GM23338 (cell line): ENCODE data around the gene BEND7. TPM values are rescaled to one million over a fixed set of nuclear protein-coding genes. Genes with fewer than 3 reads are reported as not detected.
A peak's percentile ranks its signal among the peaks of the same experiment; 100 is the strongest.

Source experiments
- ATAC-seq: fragments of 200-7000 bp; cut with Tn5 transposase; 3 replicates; pipeline ENCODE4 v1.9.1; 2020
- DNase-seq: peaks from one replicate; pipeline ENCODE4 v3.0.0-alpha.2; 2015; ENCODE audit warnings: low spot score
- H2AFZ ChIP-seq: fragments of 200-600 bp; sonication (generic); 2 replicates; pipeline ENCODE4 v1.8.0; 2016; ENCODE audit warnings: antibody characterized with exemption, mild to moderate bottlenecking, moderate library complexity
- H3F3A ChIP-seq: fragments of 200-600 bp; sonication (generic); replicated peaks from 2 replicates; pipeline ENCODE4 v1.8.0; 2017; ENCODE audit warnings: antibody characterized with exemption, mixed run types, low read depth
- H3K27ac ChIP-seq: fragments of 200-600 bp; sonication (generic); 2 replicates; pipeline ENCODE4 v1.6.1; 2016; ENCODE audit warnings: low read depth
- H3K27me3 ChIP-seq: fragments of 200-600 bp; sonication (generic); 2 replicates; pipeline ENCODE4 v1.8.0; 2016; ENCODE audit warnings: mild to moderate bottlenecking, mixed run types, moderate library complexity; ENCODE audit not compliant: insufficient read depth
- H3K36me3 ChIP-seq: fragments of 200-600 bp; sonication (generic); 2 replicates; pipeline ENCODE4 v1.8.0; 2016; ENCODE audit warnings: mild to moderate bottlenecking; ENCODE audit not compliant: insufficient read depth
- H3K4me1 ChIP-seq: fragments of 200-600 bp; sonication (generic); 2 replicates; pipeline ENCODE4 v1.8.0; 2016; ENCODE audit warnings: mild to moderate bottlenecking, moderate library complexity; ENCODE audit not compliant: insufficient read depth
- H3K4me2 ChIP-seq: fragments of 200-600 bp; sonication (generic); 2 replicates; pipeline ENCODE4 v1.7.1; 2017; ENCODE audit warnings: mixed run types
- H3K4me3 ChIP-seq: fragments of 200-600 bp; sonication (generic); 2 replicates; pipeline ENCODE4 v1.6.1; 2016; ENCODE audit warnings: mixed run types
- H3K79me2 ChIP-seq: fragments of 200-600 bp; sonication (generic); replicated peaks from 2 replicates; pipeline ENCODE4 v1.8.0; 2017; ENCODE audit warnings: mild to moderate bottlenecking; ENCODE audit not compliant: insufficient read depth
- H3K9me2 ChIP-seq: fragments of 200-600 bp; sonication (generic); 2 replicates; pipeline ENCODE4 v1.8.0; 2017; ENCODE audit not compliant: insufficient read depth
- H4K20me1 ChIP-seq: fragments of 200-600 bp; sonication (generic); replicated peaks from 2 replicates; pipeline ENCODE4 v1.8.0; 2017; ENCODE audit warnings: mild to moderate bottlenecking; ENCODE audit not compliant: insufficient read depth
- H3K27ac Mint-ChIP-seq: 2 replicates; pipeline ENCODE4 v1.8.0; 2020; ENCODE audit warnings: inconsistent platforms, mild to moderate bottlenecking, moderate library complexity, mixed read lengths
- H3K27me3 Mint-ChIP-seq: 3 replicates; pipeline ENCODE4 v1.8.0; 2022; ENCODE audit warnings: low read depth, mild to moderate bottlenecking, moderate library complexity, mixed read lengths, inconsistent platforms; ENCODE audit not compliant: insufficient read depth, poor library complexity
- H3K36me3 Mint-ChIP-seq: 3 replicates; pipeline ENCODE4 v1.8.0; 2021; ENCODE audit warnings: low read depth, mild to moderate bottlenecking, inconsistent platforms, moderate library complexity, mixed read lengths
- H3K4me1 Mint-ChIP-seq: 3 replicates; pipeline ENCODE4 v1.8.0; 2020; ENCODE audit warnings: mild to moderate bottlenecking, inconsistent platforms, mixed read lengths
- H3K4me3 Mint-ChIP-seq: 3 replicates; pipeline ENCODE4 v1.8.0; 2021; ENCODE audit warnings: moderate library complexity, mild to moderate bottlenecking, inconsistent platforms, mixed read lengths
- H3K9me3 Mint-ChIP-seq: 3 replicates; pipeline ENCODE4 v1.8.0; 2020; ENCODE audit warnings: moderate library complexity, mild to moderate bottlenecking, inconsistent platforms, mixed read lengths
- CREB1 ChIP-seq: fragments of 250-450 bp; sonication (Bioruptor Pico); IDR thresholded peaks from 2 replicates; pipeline ENCODE4 v1.5.0; 2020; ENCODE audit warnings: low read depth, mild to moderate bottlenecking, moderate library complexity
- EZH2 ChIP-seq: fragments of 200-600 bp; sonication (generic); IDR thresholded peaks from one replicate; pipeline ENCODE4 v1.8.0; 2017; ENCODE audit warnings: antibody characterized with exemption, mild to moderate bottlenecking, low read depth; ENCODE audit not compliant: unreplicated experiment
- EZH2phosphoT487 ChIP-seq: fragments of 200-600 bp; sonication (generic); IDR thresholded peaks from one replicate; pipeline ENCODE4 v1.8.1; 2018; ENCODE audit warnings: antibody characterized with exemption; ENCODE audit not compliant: unreplicated experiment
- JUNB ChIP-seq: IDR thresholded peaks from one replicate; pipeline ENCODE4 v1.6.1; 2016; ENCODE audit warnings: antibody characterized with exemption; ENCODE audit not compliant: unreplicated experiment
- NANOG ChIP-seq: IDR thresholded peaks from 2 replicates; pipeline ENCODE4 v1.6.1; 2016; ENCODE audit warnings: antibody characterized with exemption, borderline replicate concordance
- POLR2AphosphoS5 ChIP-seq: IDR thresholded peaks from 2 replicates; pipeline ENCODE4 v1.6.1; 2016; ENCODE audit warnings: antibody characterized with exemption, low read depth
- STAT1 ChIP-seq: IDR thresholded peaks from one replicate; pipeline ENCODE4 v1.6.1; 2016; ENCODE audit warnings: antibody characterized with exemption; ENCODE audit not compliant: unreplicated experiment
- ZNF114 ChIP-seq: fragments of 250-450 bp; sonication (Bioruptor Pico); IDR thresholded peaks from 2 replicates; pipeline ENCODE4 v1.5.0; 2020; ENCODE audit warnings: mild to moderate bottlenecking, moderate library complexity
- ZNF331 ChIP-seq: fragments of 250-450 bp; sonication (Bioruptor Pico); IDR thresholded peaks from 2 replicates; pipeline ENCODE4 v1.5.0; 2020; ENCODE audit warnings: low read depth, mild to moderate bottlenecking, moderate library complexity
- polyA plus RNA-seq: library from polyadenylated mRNA; unstranded; fragments of >200 nt; fragmentation: Nextera tagmentation; extraction: Ambion mirVana; gene quantifications from 2 replicates; pipeline ENCODE4 v1.2.1, GENCODE V29; 2016
- total RNA-seq: library from RNA; depleted of rRNA; stranded (reverse); fragments of >200 nt; shearing (Covaris generic); gene quantifications from 2 replicates; pipeline ENCODE4 v1.2.3, GENCODE V29; 2014
- TF ChIP-seq, protein P1 (sequence below): IDR thresholded peaks from one replicate; pipeline ENCODE4 v1.6.1; 2018; ENCODE audit warnings: antibody characterized with exemption; ENCODE audit not compliant: unreplicated experiment
- TF ChIP-seq, protein P2 (sequence below): fragments of 250-450 bp; sonication (Bioruptor Pico); IDR thresholded peaks from 2 replicates; pipeline ENCODE4 v1.5.0; 2020; ENCODE audit warnings: mild to moderate bottlenecking, moderate library complexity
- TF ChIP-seq, protein P3 (sequence below), 2 experiments: fragments of 200-600 bp in 1 of 2; sonication (generic) in 1 of 2; conservative IDR thresholded peaks; 2 replicates each; pipeline versions ENCODE4 v1.5.1 to v1.6.1; 2016 to 2017; ENCODE audit warnings: antibody characterized with exemption in 2 of 2, low read depth in 2 of 2, mild to moderate bottlenecking in 2 of 2, moderate library complexity in 1 of 2
- TF ChIP-seq, protein P4 (sequence below): IDR thresholded peaks from 2 replicates; pipeline ENCODE4 v1.6.1; 2016; ENCODE audit warnings: antibody characterized with exemption

The BEND7 gene
- total and polyA plus RNA-seq, 2 experiments from 2014 or later = 3.1 to 9.6 TPM

DNA sequence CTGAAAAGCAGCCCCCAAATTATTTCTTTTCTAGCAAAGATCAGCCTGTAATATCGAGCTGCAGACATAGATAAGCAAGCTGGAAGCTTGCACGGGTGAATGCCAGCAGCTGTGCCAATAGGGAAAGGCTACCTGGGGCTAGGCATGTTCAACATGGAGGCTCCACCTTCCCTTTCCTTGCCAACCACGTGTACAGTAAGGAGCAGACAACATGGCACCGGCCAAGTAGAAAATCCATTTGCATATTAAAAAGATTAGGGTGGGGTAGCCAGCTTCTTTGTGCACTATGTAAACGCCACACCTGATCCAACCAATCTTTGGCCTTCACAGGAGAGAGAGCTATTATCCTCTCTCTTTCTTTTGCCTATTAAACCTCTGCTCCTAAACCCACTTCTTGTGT is 124.0 kb downstream of the BEND7 start:
- ATAC-seq (peak; percentile 38; the same call in 1 of the 3 replicates), DNase-seq (no peak)
- Histone ChIP-seq H2AFZ (peak overlapping the region; percentile 20), H3K27me3 (no peaks in the 10 kb centered on the region), H3F3A (peaks cover 10% of the 10 kb centered on the region; the same call in 1 of the 2 replicates), H4K20me1 (no peaks in the 10 kb centered on the region), H3K4me1 (peaks cover 23% of the 10 kb centered on the region), H3K4me2 (peak overlapping the region; percentile 3; the same call in 1 of the 2 replicates), H3K79me2 (no peaks in the 10 kb centered on the region), H3K27ac (peak overlapping the region; percentile 89), H3K9me2 (peaks cover 6% of the 10 kb centered on the region; the same call in 1 of the 2 replicates), H3K4me3 (no peak overlapping the region), H3K36me3 (no peaks in the 10 kb centered on the region; the same call in 1 of the 2 replicates)
- Mint-ChIP-seq H3K27me3 (peaks cover 4% of the 10 kb centered on the region), H3K4me1 (peaks cover 12% of the 10 kb centered on the region), H3K36me3 (peaks cover 11% of the 10 kb centered on the region), H3K4me3 (no peak overlapping the region), H3K9me3 (peaks cover 15% of the 10 kb centered on the region), H3K27ac (no peak overlapping the region)
- TF ChIP-seq, protein P1, sequence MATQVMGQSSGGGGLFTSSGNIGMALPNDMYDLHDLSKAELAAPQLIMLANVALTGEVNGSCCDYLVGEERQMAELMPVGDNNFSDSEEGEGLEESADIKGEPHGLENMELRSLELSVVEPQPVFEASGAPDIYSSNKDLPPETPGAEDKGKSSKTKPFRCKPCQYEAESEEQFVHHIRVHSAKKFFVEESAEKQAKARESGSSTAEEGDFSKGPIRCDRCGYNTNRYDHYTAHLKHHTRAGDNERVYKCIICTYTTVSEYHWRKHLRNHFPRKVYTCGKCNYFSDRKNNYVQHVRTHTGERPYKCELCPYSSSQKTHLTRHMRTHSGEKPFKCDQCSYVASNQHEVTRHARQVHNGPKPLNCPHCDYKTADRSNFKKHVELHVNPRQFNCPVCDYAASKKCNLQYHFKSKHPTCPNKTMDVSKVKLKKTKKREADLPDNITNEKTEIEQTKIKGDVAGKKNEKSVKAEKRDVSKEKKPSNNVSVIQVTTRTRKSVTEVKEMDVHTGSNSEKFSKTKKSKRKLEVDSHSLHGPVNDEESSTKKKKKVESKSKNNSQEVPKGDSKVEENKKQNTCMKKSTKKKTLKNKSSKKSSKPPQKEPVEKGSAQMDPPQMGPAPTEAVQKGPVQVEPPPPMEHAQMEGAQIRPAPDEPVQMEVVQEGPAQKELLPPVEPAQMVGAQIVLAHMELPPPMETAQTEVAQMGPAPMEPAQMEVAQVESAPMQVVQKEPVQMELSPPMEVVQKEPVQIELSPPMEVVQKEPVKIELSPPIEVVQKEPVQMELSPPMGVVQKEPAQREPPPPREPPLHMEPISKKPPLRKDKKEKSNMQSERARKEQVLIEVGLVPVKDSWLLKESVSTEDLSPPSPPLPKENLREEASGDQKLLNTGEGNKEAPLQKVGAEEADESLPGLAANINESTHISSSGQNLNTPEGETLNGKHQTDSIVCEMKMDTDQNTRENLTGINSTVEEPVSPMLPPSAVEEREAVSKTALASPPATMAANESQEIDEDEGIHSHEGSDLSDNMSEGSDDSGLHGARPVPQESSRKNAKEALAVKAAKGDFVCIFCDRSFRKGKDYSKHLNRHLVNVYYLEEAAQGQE = no peak
- no peak for TF ChIP-seq CREB1 (CRISPR knock-in tag)
- TF ChIP-seq, protein P2, sequence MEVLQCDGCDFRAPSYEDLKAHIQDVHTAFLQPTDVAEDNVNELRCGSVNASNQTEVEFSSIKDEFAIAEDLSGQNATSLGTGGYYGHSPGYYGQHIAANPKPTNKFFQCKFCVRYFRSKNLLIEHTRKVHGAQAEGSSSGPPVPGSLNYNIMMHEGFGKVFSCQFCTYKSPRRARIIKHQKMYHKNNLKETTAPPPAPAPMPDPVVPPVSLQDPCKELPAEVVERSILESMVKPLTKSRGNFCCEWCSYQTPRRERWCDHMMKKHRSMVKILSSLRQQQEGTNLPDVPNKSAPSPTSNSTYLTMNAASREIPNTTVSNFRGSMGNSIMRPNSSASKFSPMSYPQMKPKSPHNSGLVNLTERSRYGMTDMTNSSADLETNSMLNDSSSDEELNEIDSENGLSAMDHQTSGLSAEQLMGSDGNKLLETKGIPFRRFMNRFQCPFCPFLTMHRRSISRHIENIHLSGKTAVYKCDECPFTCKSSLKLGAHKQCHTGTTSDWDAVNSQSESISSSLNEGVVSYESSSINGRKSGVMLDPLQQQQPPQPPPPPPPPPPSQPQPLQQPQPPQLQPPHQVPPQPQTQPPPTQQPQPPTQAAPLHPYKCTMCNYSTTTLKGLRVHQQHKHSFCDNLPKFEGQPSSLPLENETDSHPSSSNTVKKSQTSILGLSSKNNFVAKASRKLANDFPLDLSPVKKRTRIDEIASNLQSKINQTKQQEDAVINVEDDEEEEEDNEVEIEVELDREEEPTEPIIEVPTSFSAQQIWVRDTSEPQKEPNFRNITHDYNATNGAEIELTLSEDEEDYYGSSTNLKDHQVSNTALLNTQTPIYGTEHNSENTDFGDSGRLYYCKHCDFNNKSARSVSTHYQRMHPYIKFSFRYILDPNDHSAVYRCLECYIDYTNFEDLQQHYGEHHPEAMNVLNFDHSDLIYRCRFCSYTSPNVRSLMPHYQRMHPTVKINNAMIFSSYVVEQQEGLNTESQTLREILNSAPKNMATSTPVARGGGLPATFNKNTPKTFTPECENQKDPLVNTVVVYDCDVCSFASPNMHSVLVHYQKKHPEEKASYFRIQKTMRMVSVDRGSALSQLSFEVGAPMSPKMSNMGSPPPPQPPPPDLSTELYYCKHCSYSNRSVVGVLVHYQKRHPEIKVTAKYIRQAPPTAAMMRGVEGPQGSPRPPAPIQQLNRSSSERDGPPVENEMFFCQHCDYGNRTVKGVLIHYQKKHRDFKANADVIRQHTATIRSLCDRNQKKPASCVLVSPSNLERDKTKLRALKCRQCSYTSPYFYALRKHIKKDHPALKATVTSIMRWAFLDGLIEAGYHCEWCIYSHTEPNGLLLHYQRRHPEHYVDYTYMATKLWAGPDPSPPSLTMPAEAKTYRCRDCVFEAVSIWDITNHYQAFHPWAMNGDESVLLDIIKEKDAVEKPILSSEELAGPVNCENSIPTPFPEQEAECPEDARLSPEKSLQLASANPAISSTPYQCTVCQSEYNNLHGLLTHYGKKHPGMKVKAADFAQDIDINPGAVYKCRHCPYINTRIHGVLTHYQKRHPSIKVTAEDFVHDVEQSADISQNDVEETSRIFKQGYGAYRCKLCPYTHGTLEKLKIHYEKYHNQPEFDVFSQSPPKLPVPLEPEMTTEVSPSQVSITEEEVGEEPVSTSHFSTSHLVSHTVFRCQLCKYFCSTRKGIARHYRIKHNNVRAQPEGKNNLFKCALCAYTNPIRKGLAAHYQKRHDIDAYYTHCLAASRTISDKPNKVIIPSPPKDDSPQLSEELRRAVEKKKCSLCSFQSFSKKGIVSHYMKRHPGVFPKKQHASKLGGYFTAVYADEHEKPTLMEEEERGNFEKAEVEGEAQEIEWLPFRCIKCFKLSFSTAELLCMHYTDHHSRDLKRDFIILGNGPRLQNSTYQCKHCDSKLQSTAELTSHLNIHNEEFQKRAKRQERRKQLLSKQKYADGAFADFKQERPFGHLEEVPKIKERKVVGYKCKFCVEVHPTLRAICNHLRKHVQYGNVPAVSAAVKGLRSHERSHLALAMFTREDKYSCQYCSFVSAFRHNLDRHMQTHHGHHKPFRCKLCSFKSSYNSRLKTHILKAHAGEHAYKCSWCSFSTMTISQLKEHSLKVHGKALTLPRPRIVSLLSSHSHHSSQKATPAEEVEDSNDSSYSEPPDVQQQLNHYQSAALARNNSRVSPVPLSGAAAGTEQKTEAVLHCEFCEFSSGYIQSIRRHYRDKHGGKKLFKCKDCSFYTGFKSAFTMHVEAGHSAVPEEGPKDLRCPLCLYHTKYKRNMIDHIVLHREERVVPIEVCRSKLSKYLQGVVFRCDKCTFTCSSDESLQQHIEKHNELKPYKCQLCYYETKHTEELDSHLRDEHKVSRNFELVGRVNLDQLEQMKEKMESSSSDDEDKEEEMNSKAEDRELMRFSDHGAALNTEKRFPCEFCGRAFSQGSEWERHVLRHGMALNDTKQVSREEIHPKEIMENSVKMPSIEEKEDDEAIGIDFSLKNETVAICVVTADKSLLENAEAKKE (CRISPR knock-in tag) = no peak
- TF ChIP-seq, protein P3, sequence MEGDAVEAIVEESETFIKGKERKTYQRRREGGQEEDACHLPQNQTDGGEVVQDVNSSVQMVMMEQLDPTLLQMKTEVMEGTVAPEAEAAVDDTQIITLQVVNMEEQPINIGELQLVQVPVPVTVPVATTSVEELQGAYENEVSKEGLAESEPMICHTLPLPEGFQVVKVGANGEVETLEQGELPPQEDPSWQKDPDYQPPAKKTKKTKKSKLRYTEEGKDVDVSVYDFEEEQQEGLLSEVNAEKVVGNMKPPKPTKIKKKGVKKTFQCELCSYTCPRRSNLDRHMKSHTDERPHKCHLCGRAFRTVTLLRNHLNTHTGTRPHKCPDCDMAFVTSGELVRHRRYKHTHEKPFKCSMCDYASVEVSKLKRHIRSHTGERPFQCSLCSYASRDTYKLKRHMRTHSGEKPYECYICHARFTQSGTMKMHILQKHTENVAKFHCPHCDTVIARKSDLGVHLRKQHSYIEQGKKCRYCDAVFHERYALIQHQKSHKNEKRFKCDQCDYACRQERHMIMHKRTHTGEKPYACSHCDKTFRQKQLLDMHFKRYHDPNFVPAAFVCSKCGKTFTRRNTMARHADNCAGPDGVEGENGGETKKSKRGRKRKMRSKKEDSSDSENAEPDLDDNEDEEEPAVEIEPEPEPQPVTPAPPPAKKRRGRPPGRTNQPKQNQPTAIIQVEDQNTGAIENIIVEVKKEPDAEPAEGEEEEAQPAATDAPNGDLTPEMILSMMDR (conservative IDR thresholded peaks at IDR 0.05; ENCODE audit: low read depth in 2 of 2) = no peak
- no peak for TF ChIP-seq NANOG
- TF ChIP-seq ZNF331 (CRISPR knock-in tag) = no peak
- TF ChIP-seq, protein P4, sequence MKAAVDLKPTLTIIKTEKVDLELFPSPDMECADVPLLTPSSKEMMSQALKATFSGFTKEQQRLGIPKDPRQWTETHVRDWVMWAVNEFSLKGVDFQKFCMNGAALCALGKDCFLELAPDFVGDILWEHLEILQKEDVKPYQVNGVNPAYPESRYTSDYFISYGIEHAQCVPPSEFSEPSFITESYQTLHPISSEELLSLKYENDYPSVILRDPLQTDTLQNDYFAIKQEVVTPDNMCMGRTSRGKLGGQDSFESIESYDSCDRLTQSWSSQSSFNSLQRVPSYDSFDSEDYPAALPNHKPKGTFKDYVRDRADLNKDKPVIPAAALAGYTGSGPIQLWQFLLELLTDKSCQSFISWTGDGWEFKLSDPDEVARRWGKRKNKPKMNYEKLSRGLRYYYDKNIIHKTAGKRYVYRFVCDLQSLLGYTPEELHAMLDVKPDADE = no peak
- TF ChIP-seq JUNB = no peak
- TF ChIP-seq ZNF114 = no peak
- no peak for TF ChIP-seq STAT1
- no peak for TF ChIP-seq EZH2
- TF ChIP-seq POLR2AphosphoS5 = no peak
- TF ChIP-seq EZH2phosphoT487 = no peak
